HL-60/S4 treated with retinoic acid at 250 ng/mL for 4 days and 3 days (cell line): Measurements from ENCODE around the gene NACA2.

Source experiments
- in situ Hi-C: fragments of 300-500 bp; cut with MboI; formaldehyde crosslinking; loops from 2 replicates; pipeline ENCODE4 v1.7.0; 2022; ENCODE audit warnings: low sequenced_read_pairs

NACA2 gene

GRCh38 chr17:61579347-61579746 lies 11.7 kb downstream of the NACA2 start:
- in situ Hi-C loops: no loop called here

- in situ Hi-C loops: no loop called here
These were observed 12.4 kb downstream of the NACA2 start for GRCh38 chr17:61578645-61579044.

- in situ Hi-C loops: no loop called here
These were observed 15.0 kb downstream of the NACA2 start for GRCh38 chr17:61575983-61576382.

- in situ Hi-C loops: no loop called here
These were observed 15.6 kb downstream of the NACA2 start for GRCh38 chr17:61575352-61575975.

- in situ Hi-C loops: loop anchor here (25.0 kb wide), 3 partner anchors 112 to 862 kb away; partner anchors contain the start of gene TBX4
These were observed 16.3 kb downstream of the NACA2 start for GRCh38 chr17:61574542-61575351.

GRCh38 chr17:61572547-61572946 lies 18.5 kb downstream of the NACA2 start:
- in situ Hi-C loops: loop anchor here (25.0 kb wide), 3 partner anchors 110 to 860 kb away; partner anchors contain the start of gene TBX4

GRCh38 chr17:61571624-61572023 lies 19.4 kb downstream of the NACA2 start:
- in situ Hi-C loops: loop anchor here (25.0 kb wide), 3 partner anchors 109 to 859 kb away; partner anchors contain the start of gene TBX4

GRCh38 chr17:61570118-61570517 lies 20.9 kb downstream of the NACA2 start:
- in situ Hi-C loops: loop anchor here (25.0 kb wide), 3 partner anchors 108 to 858 kb away; partner anchors contain the start of gene TBX4

GRCh38 chr17:61569525-61569924 lies 21.5 kb downstream of the NACA2 start:
- in situ Hi-C loops: loop anchor here (25.0 kb wide), 3 partner anchors 107 to 857 kb away; partner anchors contain the start of gene TBX4

GRCh38 chr17:61568219-61569072 lies 22.6 kb downstream of the NACA2 start:
- in situ Hi-C loops: loop anchor here (25.0 kb wide), 3 partner anchors 106 to 856 kb away; partner anchors contain the start of gene TBX4

- in situ Hi-C loops: loop anchor here (25.0 kb wide), 3 partner anchors 105 to 855 kb away; partner anchors contain the start of gene TBX4
These were observed 23.8 kb downstream of the NACA2 start for GRCh38 chr17:61567045-61567802.

- in situ Hi-C loops: loop anchor here (25.0 kb wide), 3 partner anchors 104 to 854 kb away; partner anchors contain the start of gene TBX4
These were observed 24.6 kb downstream of the NACA2 start for GRCh38 chr17:61566448-61566847.

GRCh38 chr17:61565850-61566249 lies 25.2 kb downstream of the NACA2 start:
- in situ Hi-C loops: loop anchor here (25.0 kb wide), 3 partner anchors 104 to 854 kb away; partner anchors contain the start of gene TBX4

GRCh38 chr17:61565213-61565612 lies 25.8 kb downstream of the NACA2 start:
- in situ Hi-C loops: loop anchor here (25.0 kb wide), 3 partner anchors 103 to 853 kb away; partner anchors contain the start of gene TBX4

- in situ Hi-C loops: loop anchor here (25.0 kb wide), 3 partner anchors 100 to 850 kb away; partner anchors contain the start of gene TBX4
These were observed 28.7 kb downstream of the NACA2 start for GRCh38 chr17:61562287-61562686.

- in situ Hi-C loops: loop anchor here (25.0 kb wide), 3 partner anchors 99 to 849 kb away; partner anchors contain the start of gene TBX4
These were observed 29.7 kb downstream of the NACA2 start for GRCh38 chr17:61561354-61561753.

GRCh38 chr17:61560071-61560470 lies 30.9 kb downstream of the NACA2 start:
- in situ Hi-C loops: loop anchor here (25.0 kb wide), 3 partner anchors 98 to 848 kb away; partner anchors contain the start of gene TBX4

- in situ Hi-C loops: loop anchor here (25.0 kb wide), 3 partner anchors 94 to 844 kb away; partner anchors contain the start of gene TBX4
These were observed 34.5 kb downstream of the NACA2 start for GRCh38 chr17:61556224-61557188.
